DOHH2 (cell line): Measurements from ENCODE around the gene DAPK2.

ENCODE experiments used
- H3F3A ChIP-seq: fragments of 200-600 bp; sonication (generic), shearing (Covaris generic); 2 replicates; pipeline ENCODE4 v1.6.0; 2016; ENCODE audit warnings: antibody characterized with exemption, mild to moderate bottlenecking; ENCODE audit not compliant: control insufficient read depth, insufficient read depth
- H3K27ac ChIP-seq: fragments of 200-600 bp; sonication (generic); 2 replicates; pipeline ENCODE4 v1.5.1; 2014; ENCODE audit warnings: low read depth, mild to moderate bottlenecking, low read length, moderate library complexity
- H3K27me3 ChIP-seq: fragments of 200-600 bp; sonication (generic); 2 replicates; pipeline ENCODE4 v1.6.1; 2014; ENCODE audit warnings: mild to moderate bottlenecking, low read length, mixed read lengths; ENCODE audit not compliant: control insufficient read depth
- H3K36me3 ChIP-seq: fragments of 200-600 bp; sonication (generic); 2 replicates; pipeline ENCODE4 v1.6.1; 2014; ENCODE audit warnings: mild to moderate bottlenecking, low read length, moderate library complexity, mixed read lengths; ENCODE audit not compliant: control insufficient read depth
- H3K4me1 ChIP-seq: fragments of 200-600 bp; sonication (generic); 2 replicates; pipeline ENCODE4 v1.6.1; 2014; ENCODE audit warnings: mild to moderate bottlenecking, low read length, mixed read lengths; ENCODE audit not compliant: control insufficient read depth
- H3K4me2 ChIP-seq: fragments of 200-600 bp; sonication (generic); 2 replicates; pipeline ENCODE4 v1.6.0; 2014; ENCODE audit warnings: mild to moderate bottlenecking, low read length, moderate library complexity
- H3K4me3 ChIP-seq: fragments of 200-600 bp; sonication (generic); 2 replicates; pipeline ENCODE4 v1.5.1; 2014; ENCODE audit warnings: mild to moderate bottlenecking, low read length, mixed read lengths
- H3K79me2 ChIP-seq: fragments of 200-600 bp; sonication (generic); 2 replicates; pipeline ENCODE4 v1.6.1; 2014; ENCODE audit warnings: mild to moderate bottlenecking, low read length, mixed read lengths; ENCODE audit not compliant: control insufficient read depth
- H3K9me2 ChIP-seq: fragments of 200-600 bp; sonication (generic); replicated peaks from 2 replicates; pipeline ENCODE4 v1.6.1; 2014; ENCODE audit warnings: mild to moderate bottlenecking, low read length, mixed read lengths; ENCODE audit not compliant: control insufficient read depth
- H3K9me3 ChIP-seq: fragments of 200-600 bp; sonication (generic); 2 replicates; pipeline ENCODE4 v1.6.1; 2014; ENCODE audit warnings: antibody characterized with exemption, low read length, mixed read lengths; ENCODE audit not compliant: control insufficient read depth, insufficient read depth
- H4K20me1 ChIP-seq: fragments of 200-600 bp; sonication (generic); 2 replicates; pipeline ENCODE4 v1.6.0; 2014; ENCODE audit warnings: low read depth, mild to moderate bottlenecking, antibody characterized with exemption, low read length, moderate library complexity; ENCODE audit not compliant: control insufficient read depth, insufficient read depth
- CTCF ChIP-seq: fragments of 200-600 bp; sonication (generic); IDR thresholded peaks from one replicate; pipeline ENCODE4 v1.5.1; 2014; ENCODE audit warnings: antibody characterized with exemption, mild to moderate bottlenecking, low read depth, low read length; ENCODE audit not compliant: poor library complexity, severe bottlenecking
- EZH2phosphoT487 ChIP-seq: fragments of 200-600 bp; sonication (generic); IDR thresholded peaks from 2 replicates; pipeline ENCODE4 v1.6.1; 2017; ENCODE audit warnings: borderline replicate concordance, mild to moderate bottlenecking, antibody characterized with exemption, low read length, moderate library complexity, mixed read lengths

DAPK2 gene

GRCh38 chr15:63896336-63897115 lies 149.8 kb downstream of the DAPK2 start:
- peaks cover 33% of the 10 kb centered on the region for H3K4me1 ChIP-seq
- no peak overlapping the region for H3K4me2 ChIP-seq
- H3K36me3 ChIP-seq, result no peaks in the 10 kb centered on the region
- no peak overlapping the region for H3K4me3 ChIP-seq
- no peaks in the 10 kb centered on the region for H3F3A ChIP-seq
- H3K9me2 ChIP-seq, result no peaks in the 10 kb centered on the region
- TF ChIP-seq EZH2phosphoT487 (no peak), CTCF (no peak)
- H3K27ac ChIP-seq, result no peak overlapping the region
- no peaks in the 10 kb centered on the region for H3K79me2 ChIP-seq
- no peaks in the 10 kb centered on the region for H3K27me3 ChIP-seq
- no peaks in the 10 kb centered on the region for H3K9me3 ChIP-seq
- no peaks in the 10 kb centered on the region for H4K20me1 ChIP-seq

GRCh38 chr15:63895787-63896218 lies 150.5 kb downstream of the DAPK2 start:
- Histone ChIP-seq H3K79me2 (no peaks in the 10 kb centered on the region), H3K4me1 (peaks cover 30% of the 10 kb centered on the region), H3K27me3 (no peaks in the 10 kb centered on the region), H3K4me3 (no peak overlapping the region), H4K20me1 (no peaks in the 10 kb centered on the region), H3K9me2 (no peaks in the 10 kb centered on the region), H3K27ac (no peak overlapping the region), H3K9me3 (no peaks in the 10 kb centered on the region), H3F3A (no peaks in the 10 kb centered on the region), H3K4me2 (no peak overlapping the region), H3K36me3 (no peaks in the 10 kb centered on the region)
- TF ChIP-seq CTCF (no peak), EZH2phosphoT487 (no peak)

- H3K36me3 ChIP-seq, result no peaks in the 10 kb centered on the region
- no peaks in the 10 kb centered on the region for H3F3A ChIP-seq
- H3K4me3 ChIP-seq, result no peak overlapping the region
- no peak for TF ChIP-seq CTCF
- no peak for TF ChIP-seq EZH2phosphoT487
- no peak overlapping the region for H3K27ac ChIP-seq
- no peaks in the 10 kb centered on the region for H3K27me3 ChIP-seq
- peaks cover 27% of the 10 kb centered on the region for H3K4me1 ChIP-seq
- H3K4me2 ChIP-seq, result no peak overlapping the region
- H3K9me2 ChIP-seq, result no peaks in the 10 kb centered on the region
- no peaks in the 10 kb centered on the region for H3K9me3 ChIP-seq
- H3K79me2 ChIP-seq, result no peaks in the 10 kb centered on the region
- no peaks in the 10 kb centered on the region for H4K20me1 ChIP-seq
Measured at GRCh38 chr15:63895194-63895593, 151.1 kb downstream of the DAPK2 start.
